Heart left ventricle (tissue), 16 donors: Measurements from ENCODE around the gene OSTM1. TPM values are rescaled to one million over a fixed set of nuclear protein-coding genes. Genes with fewer than 3 reads are reported as not detected.
"Not testable (repeated sequence)": the region's sequence is repeated elsewhere in the genome, so short reads cannot be mapped to it uniquely, and the experiment has no call there.

ENCODE experiments used
- ATAC-seq, 4 donors: fragments of 200-7000 bp; cut with Tn5 transposase; one replicate each; pipeline ENCODE4 v1.9.1; 2020 to 2022; ENCODE audit warnings: moderate library complexity in 4 of 4, mild to moderate bottlenecking in 3 of 4, moderate number of reproducible peaks in 1 of 4
- DNase-seq, 5 donors: peaks; one replicate each; pipeline ENCODE4 v3.0.0-alpha.2; 2020
- H3K27ac ChIP-seq, 12 donors: fragments of 200-600 bp; sonication (generic) in 4 of 12; one replicate each; pipeline versions ENCODE4 v1.5.0 to v1.8.0; 2016 to 2022; ENCODE audit warnings: mild to moderate bottlenecking in 2 of 12
- H3K27me3 ChIP-seq, 9 donors: fragments of 200-600 bp; sonication (generic) in 2 of 9; one replicate each; pipeline versions ENCODE4 v1.5.1 to v1.8.0; 2016 to 2022; ENCODE audit warnings: mild to moderate bottlenecking in 3 of 9
- H3K36me3 ChIP-seq, 9 donors: fragments of 200-600 bp; sonication (generic) in 2 of 9; one replicate each; pipeline versions ENCODE4 v1.5.0 to v1.8.0; 2018 to 2022; ENCODE audit warnings: mild to moderate bottlenecking in 2 of 9
- H3K4me1 ChIP-seq, 12 donors: fragments of 200-600 bp; sonication (generic) in 4 of 12; one replicate each; pipeline versions ENCODE4 v1.5.0 to v1.8.0; 2016 to 2022; ENCODE audit warnings: mild to moderate bottlenecking in 3 of 12
- H3K4me3 ChIP-seq, 12 donors: fragments of 200-600 bp; sonication (generic) in 4 of 12; one replicate each; pipeline versions ENCODE4 v1.5.0 to v1.8.0; 2017 to 2022; ENCODE audit warnings: mild to moderate bottlenecking in 9 of 12, moderate library complexity in 4 of 12
- H3K9me3 ChIP-seq, 12 donors: fragments of 200-600 bp; sonication (generic) in 4 of 12; one replicate each; pipeline versions ENCODE4 v1.5.0 to v1.8.0; 2016 to 2022; ENCODE audit warnings: mild to moderate bottlenecking in 1 of 12
- POLR2A ChIP-seq, 2 donors: fragments of 450-650 bp; IDR thresholded peaks; one replicate each; pipeline ENCODE4 v1.6.1; 2017; ENCODE audit warnings: antibody characterized with exemption in 2 of 2, mild to moderate bottlenecking in 2 of 2, moderate library complexity in 2 of 2
- WGBS, 4 donors: extraction: QIAGEN DNeasy Blood & Tissue Kit in 2 of 4; methylation state at CpG; one replicate each; pipeline versions ENCODE4 v1.1.5 to v1.1.7; 2013 to 2018; 5-methylcytosine and 5-hydroxymethylcytosine counted together
- intact Hi-C, 10 donors: fragments of 100-400 bp; cut with DNase I; formaldehyde crosslinking; loops; one replicate each; pipeline versions ENCODE4 v1.11.1 to v1.14.2; 2022
- polyA plus RNA-seq, 2 donors: library from polyadenylated mRNA; stranded (reverse); fragments of 200-250 nt; gene quantifications; one replicate each; pipeline ENCODE4 v1.2.3, GENCODE V29; 2013
- total RNA-seq, 9 donors: library from RNA; depleted of rRNA in 2 of 9; stranded (reverse); fragments of >200 nt in 2 of 9; fragmentation: NEBNext Ultra II Directional in 3 of 9; extraction: Animal tissue kit (Norgen Biotek cat#: 25700) in 3 of 9; gene quantifications; one replicate each; pipeline versions ENCODE4 v1.1.0 to v1.2.4, GENCODE V29; 2016 to 2023
- TF ChIP-seq, protein P1 (sequence below), 12 donors: fragments of 200-600 bp; sonication (generic) in 4 of 12; IDR thresholded peaks; one replicate each; pipeline versions ENCODE4 v1.5.0 to v1.8.0; 2018 to 2022; ENCODE audit warnings: antibody characterized with exemption in 12 of 12, mild to moderate bottlenecking in 5 of 12
- donor health status: ischemic (EF 13 %, LVEDD 7.1; RV severe dilation, severe dysfunction).
- donor health status: healthy with polysubstance abuse.
- donor health status: DM: no; HTN: yes; CAD: no.
- donor health status: DM: no; HTN: no; CAD: no.
- donor health status: ischemic (EF 25% LVEDD 6.9; RV normal size, moderate dysfunction).
- donor health status: ischemic (EF 25% LVEDD 5.7; RV mildly dilated, moderate dysfunction).
- donor health status: healthy.
- donor health status: DM: yes; HTN: yes; CAD: no.
- donor health status: ischemic (EF 35%, LVEDD 5.7; RV mildly dilated, moderate dysfunction).
- donor health status: nonischemic (EF 11% LVEDD 7.7; RV severe dilation, severe dysfunction).
- donor health status: DM: yes; HTN: yes; CAD: no.
- donor health status: PGD.
- donor health status: ischemic (EF 29% LVEDD 5.4; RV normal size, mild dysfunction).
- donor health status: nonischemic (EF 23%, LVEDD 6.1; RV moderate dilation, normal function).

OSTM1 gene
- total and polyA plus RNA-seq, 11 donors, result 19.0 to 69.3 (median 45.2) TPM

- no peak for ATAC-seq
- Histone ChIP-seq H3K36me3 (no peaks in the 10 kb centered on the region), H3K4me1 (no peaks in the 10 kb centered on the region), H3K9me3 (no peaks in the 10 kb centered on the region), H3K27ac (no peak overlapping the region), H3K4me3 (no peak overlapping the region), H3K27me3 (no peaks in the 10 kb centered on the region)
- WGBS, 4 donors, result 89 to 94% (median 93%) methylated on average over 6 of the region's 6 CpGs
- DNase-seq, result no peak
- no peak for TF ChIP-seq POLR2A (IDR thresholded peaks at IDR 0.05)
- TF ChIP-seq, protein P1, sequence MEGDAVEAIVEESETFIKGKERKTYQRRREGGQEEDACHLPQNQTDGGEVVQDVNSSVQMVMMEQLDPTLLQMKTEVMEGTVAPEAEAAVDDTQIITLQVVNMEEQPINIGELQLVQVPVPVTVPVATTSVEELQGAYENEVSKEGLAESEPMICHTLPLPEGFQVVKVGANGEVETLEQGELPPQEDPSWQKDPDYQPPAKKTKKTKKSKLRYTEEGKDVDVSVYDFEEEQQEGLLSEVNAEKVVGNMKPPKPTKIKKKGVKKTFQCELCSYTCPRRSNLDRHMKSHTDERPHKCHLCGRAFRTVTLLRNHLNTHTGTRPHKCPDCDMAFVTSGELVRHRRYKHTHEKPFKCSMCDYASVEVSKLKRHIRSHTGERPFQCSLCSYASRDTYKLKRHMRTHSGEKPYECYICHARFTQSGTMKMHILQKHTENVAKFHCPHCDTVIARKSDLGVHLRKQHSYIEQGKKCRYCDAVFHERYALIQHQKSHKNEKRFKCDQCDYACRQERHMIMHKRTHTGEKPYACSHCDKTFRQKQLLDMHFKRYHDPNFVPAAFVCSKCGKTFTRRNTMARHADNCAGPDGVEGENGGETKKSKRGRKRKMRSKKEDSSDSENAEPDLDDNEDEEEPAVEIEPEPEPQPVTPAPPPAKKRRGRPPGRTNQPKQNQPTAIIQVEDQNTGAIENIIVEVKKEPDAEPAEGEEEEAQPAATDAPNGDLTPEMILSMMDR (IDR thresholded peaks at IDR 0.05), result no peak
- intact Hi-C loops, result no loop called here
These were observed 50.0 kb downstream of the OSTM1 start for GRCh38 chr6:108024427-108025073.

DNA sequence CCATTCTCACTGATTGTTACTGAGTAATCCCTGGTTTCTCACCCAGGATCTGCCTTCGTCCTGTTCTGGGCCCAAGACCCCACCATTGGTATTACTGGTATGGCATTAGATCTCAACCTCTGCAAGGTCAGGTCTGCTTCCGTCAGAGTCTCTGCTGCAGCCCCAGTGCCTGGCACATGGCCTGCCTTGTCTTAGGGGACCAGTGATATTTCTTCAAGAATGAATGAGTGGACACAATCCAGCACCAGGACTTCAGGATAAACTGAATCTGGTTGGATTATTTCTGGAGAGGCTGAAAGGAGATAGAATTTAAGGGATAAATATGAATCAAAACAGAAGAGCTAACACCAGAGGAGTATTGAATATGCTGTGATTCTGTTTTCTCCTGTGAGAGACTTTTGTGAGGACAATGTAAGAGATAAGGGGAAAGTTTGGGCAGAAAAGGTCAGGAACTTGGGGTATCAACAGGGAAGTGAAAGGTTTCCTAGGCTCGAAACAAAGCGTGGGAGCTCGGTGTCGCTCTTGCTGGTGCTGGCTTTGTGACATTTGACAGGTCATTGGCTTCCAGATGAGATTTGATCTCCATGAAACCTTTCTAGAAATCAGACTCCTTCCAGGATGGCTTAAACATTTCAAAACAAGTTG, 53.9 kb downstream of the OSTM1 start:
- H3K9me3 ChIP-seq, result no peaks in the 10 kb centered on the region
- WGBS, 4 donors, result 79 to 85% (median 80%) methylated on average over 6 of the region's 6 CpGs
- ATAC-seq (no peak), DNase-seq (no peak)
- H3K36me3 ChIP-seq, result no peaks in the 10 kb centered on the region
- no peaks in the 10 kb centered on the region for H3K4me1 ChIP-seq
- no peaks in the 10 kb centered on the region for H3K27me3 ChIP-seq
- H3K4me3 ChIP-seq, result no peak overlapping the region
- no peak for TF ChIP-seq POLR2A (IDR thresholded peaks at IDR 0.05)
- TF ChIP-seq, protein P1 (IDR thresholded peaks at IDR 0.05), result no peak
- no peak overlapping the region for H3K27ac ChIP-seq
- intact Hi-C loops, result no loop called here

GRCh38 chr6:108016283-108016682, 58.3 kb downstream of the OSTM1 start:
- 87 to 91% (median 89%) methylated on average over 6 of the region's 6 CpGs for WGBS, 4 donors
- H3K9me3 ChIP-seq, H3K36me3 ChIP-seq, ATAC-seq, H3K4me1 ChIP-seq, H3K27ac ChIP-seq, intact Hi-C loops, DNase-seq, H3K4me3 ChIP-seq, H3K27me3 ChIP-seq: not testable (repeated sequence)

- DNase-seq, result no peak
- WGBS, 4 donors, result 72 to 78% (median 72%) methylated on average over 6 of the region's 6 CpGs
- H3K27ac ChIP-seq, result no peak overlapping the region
- peaks cover 0 to 15% (median 4%) of the 10 kb centered on the region in 12 donors for H3K9me3 ChIP-seq
- no peaks in the 10 kb centered on the region for H3K4me1 ChIP-seq
- intact Hi-C loops, result no loop called here
- no peaks in the 10 kb centered on the region for H3K27me3 ChIP-seq
- no peak overlapping the region for H3K4me3 ChIP-seq
- TF ChIP-seq, protein P1 (IDR thresholded peaks at IDR 0.05), result no peak
- no peak for TF ChIP-seq POLR2A (IDR thresholded peaks at IDR 0.05)
- no peaks in the 10 kb centered on the region for H3K36me3 ChIP-seq
- no peak for ATAC-seq
These were observed 60.6 kb downstream of the OSTM1 start for GRCh38 chr6:108013787-108014439.
